Measurements from ENCODE around the gene PATZ1.

GRCh38 chr22:31321421-31321820 lies 24.7 kb downstream of the PATZ1 start:
- TF ChIP-seq, protein P1, sequence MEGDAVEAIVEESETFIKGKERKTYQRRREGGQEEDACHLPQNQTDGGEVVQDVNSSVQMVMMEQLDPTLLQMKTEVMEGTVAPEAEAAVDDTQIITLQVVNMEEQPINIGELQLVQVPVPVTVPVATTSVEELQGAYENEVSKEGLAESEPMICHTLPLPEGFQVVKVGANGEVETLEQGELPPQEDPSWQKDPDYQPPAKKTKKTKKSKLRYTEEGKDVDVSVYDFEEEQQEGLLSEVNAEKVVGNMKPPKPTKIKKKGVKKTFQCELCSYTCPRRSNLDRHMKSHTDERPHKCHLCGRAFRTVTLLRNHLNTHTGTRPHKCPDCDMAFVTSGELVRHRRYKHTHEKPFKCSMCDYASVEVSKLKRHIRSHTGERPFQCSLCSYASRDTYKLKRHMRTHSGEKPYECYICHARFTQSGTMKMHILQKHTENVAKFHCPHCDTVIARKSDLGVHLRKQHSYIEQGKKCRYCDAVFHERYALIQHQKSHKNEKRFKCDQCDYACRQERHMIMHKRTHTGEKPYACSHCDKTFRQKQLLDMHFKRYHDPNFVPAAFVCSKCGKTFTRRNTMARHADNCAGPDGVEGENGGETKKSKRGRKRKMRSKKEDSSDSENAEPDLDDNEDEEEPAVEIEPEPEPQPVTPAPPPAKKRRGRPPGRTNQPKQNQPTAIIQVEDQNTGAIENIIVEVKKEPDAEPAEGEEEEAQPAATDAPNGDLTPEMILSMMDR (IDR thresholded peaks at IDR 0.05), result no peak
- TF ChIP-seq POLR2A (IDR thresholded peaks at IDR 0.05), result no peak
